Hepatocyte (in vitro differentiated cells): Measurements from ENCODE around the gene APOB.

Experiments used
- EZH2 ChIP-seq: fragments of 200-600 bp; sonication (generic); IDR thresholded peaks from 2 replicates; pipeline ENCODE4 v1.6.1; 2016; ENCODE audit warnings: antibody characterized with exemption, mild to moderate bottlenecking, borderline replicate concordance
- TF ChIP-seq, protein P1 (sequence below): fragments of 200-600 bp; sonication (generic); IDR thresholded peaks from 2 replicates; pipeline ENCODE4 v1.5.1; 2016; ENCODE audit warnings: antibody characterized with exemption, mild to moderate bottlenecking; ENCODE audit not compliant: poor library complexity

DNA sequence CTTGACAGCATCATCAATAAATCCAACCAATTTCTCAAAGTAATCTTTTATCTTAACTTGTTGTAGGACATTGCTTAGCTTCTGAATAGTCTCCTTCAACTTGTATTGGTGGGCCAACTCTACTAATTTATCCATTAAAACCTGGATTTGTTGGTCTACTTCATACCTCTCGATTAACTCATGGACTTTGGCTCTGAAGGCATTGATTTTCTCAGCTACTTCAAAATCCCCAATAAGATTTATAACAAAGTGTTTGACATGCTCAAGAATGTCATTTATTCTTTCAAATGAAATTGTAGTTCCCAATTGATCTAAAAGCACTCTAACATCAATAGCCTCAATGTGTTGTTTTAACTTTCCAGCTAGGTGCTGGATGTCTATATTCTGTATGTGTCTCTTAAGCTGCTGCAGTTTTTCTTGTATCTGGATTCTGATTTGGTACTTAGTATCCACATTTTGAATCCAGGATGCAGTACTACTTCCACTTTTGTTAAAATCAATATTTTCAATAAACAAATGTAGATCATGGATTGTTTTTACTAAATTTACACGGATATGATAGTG, 34.1 kb downstream of the APOB start:
- no peak for TF ChIP-seq EZH2
- TF ChIP-seq, protein P1, sequence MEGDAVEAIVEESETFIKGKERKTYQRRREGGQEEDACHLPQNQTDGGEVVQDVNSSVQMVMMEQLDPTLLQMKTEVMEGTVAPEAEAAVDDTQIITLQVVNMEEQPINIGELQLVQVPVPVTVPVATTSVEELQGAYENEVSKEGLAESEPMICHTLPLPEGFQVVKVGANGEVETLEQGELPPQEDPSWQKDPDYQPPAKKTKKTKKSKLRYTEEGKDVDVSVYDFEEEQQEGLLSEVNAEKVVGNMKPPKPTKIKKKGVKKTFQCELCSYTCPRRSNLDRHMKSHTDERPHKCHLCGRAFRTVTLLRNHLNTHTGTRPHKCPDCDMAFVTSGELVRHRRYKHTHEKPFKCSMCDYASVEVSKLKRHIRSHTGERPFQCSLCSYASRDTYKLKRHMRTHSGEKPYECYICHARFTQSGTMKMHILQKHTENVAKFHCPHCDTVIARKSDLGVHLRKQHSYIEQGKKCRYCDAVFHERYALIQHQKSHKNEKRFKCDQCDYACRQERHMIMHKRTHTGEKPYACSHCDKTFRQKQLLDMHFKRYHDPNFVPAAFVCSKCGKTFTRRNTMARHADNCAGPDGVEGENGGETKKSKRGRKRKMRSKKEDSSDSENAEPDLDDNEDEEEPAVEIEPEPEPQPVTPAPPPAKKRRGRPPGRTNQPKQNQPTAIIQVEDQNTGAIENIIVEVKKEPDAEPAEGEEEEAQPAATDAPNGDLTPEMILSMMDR, result no peak
